ENCODE measurements around the gene ATP6V1G1. TPM values are rescaled to one million over a fixed set of nuclear protein-coding genes. Genes with fewer than 3 reads are reported as not detected.

ATP6V1G1 gene, protein sequence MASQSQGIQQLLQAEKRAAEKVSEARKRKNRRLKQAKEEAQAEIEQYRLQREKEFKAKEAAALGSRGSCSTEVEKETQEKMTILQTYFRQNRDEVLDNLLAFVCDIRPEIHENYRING
- total RNA-seq (83.1 and 86.8 TPM in 2 replicates), polyA plus RNA-seq (150 and 155 TPM in 2 replicates), polyA minus RNA-seq (112 and 114 TPM in 2 replicates)
- total RNA-seq (2013): 224 TPM

DNA sequence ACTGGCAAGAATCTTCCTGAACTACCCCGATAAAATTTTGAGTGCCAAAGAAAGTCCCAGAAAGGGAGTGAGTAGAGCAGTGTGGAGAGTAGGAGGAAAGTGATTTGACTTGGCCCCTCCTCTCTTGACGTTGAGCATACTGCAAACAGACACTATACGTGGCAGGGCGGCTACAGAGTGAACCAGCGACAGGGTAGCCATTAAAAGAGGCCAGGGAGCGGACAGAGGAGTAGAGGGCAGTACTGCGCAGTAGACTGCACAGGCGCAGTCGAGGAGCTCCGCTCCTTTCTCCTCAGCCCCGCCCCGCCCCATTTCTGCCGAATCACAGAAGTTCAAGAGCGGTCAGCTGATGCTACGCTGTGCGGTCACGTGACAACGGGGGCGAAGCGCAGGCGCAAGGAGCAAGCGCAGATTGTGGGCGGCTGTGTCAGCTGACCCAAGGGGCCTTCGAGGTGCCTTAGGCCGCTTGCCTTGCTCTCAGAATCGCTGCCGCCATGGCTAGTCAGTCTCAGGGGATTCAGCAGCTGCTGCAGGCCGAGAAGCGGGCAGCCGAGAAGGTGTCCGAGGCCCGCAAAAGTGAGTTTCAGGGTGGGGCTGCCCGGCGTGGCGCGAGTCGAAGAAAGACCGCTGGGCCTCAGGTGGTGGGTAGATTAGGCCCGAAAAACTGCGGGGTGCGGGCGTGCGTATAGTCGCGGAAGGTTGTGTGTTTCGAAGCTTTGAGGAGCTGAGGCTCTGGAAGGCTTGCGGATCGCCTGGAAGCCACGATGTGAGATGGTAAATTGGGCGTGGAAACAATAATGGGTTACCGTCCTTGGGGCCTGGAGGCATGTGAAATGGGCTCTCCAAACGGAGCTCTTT lies at the start of gene ATP6V1G1:
Gene ATP6V1G1 (plus strand): TSS at position 425 of the 858 bp plus-strand sequence. CDS start 70 bp downstream, at position 495.
- ChIA-PET CTCF (interaction anchor here (0.5 to 2.8 kb wide), 20 partner anchors 13 to 1174 kb away, joined by 3 to 27 read pairs (median 5); no protein-coding TSS in a partner anchor), POLR2A (interaction anchor here (0.6 to 2.7 kb wide), 16 partner anchors 10 to 201 kb away, joined by 3 to 15 read pairs (median 4); partner anchors contain the start of gene TMEM268)
- peak within 1 kb of the TSS; percentile 80 to 99 (median 96) for H3K4me3 ChIP-seq (ENCODE audit: control extremely low read depth in 1 of 5, extremely low read depth in 1 of 5, insufficient read depth in 1 of 5, low read depth in 2 of 5, low read length in 4 of 5)
- TF ChIP-seq, protein P1, sequence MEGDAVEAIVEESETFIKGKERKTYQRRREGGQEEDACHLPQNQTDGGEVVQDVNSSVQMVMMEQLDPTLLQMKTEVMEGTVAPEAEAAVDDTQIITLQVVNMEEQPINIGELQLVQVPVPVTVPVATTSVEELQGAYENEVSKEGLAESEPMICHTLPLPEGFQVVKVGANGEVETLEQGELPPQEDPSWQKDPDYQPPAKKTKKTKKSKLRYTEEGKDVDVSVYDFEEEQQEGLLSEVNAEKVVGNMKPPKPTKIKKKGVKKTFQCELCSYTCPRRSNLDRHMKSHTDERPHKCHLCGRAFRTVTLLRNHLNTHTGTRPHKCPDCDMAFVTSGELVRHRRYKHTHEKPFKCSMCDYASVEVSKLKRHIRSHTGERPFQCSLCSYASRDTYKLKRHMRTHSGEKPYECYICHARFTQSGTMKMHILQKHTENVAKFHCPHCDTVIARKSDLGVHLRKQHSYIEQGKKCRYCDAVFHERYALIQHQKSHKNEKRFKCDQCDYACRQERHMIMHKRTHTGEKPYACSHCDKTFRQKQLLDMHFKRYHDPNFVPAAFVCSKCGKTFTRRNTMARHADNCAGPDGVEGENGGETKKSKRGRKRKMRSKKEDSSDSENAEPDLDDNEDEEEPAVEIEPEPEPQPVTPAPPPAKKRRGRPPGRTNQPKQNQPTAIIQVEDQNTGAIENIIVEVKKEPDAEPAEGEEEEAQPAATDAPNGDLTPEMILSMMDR (IDR thresholded peaks at IDR 0.05): no peak
- no peak for TF ChIP-seq EZH2 (IDR thresholded peaks at IDR 0.05; ENCODE audit: borderline replicate concordance, insufficient read depth, low read depth, low read length, poor library complexity, severe bottlenecking)
- Mint-ChIP-seq H3K9me3 (ENCODE audit: insufficient read depth) (no peaks in the 10 kb centered on the region), H3K27ac (peak within 1 kb of the TSS; percentile 98), H3K27me3 (no peaks in the 10 kb centered on the region), H3K4me3 (peak within 1 kb of the TSS; percentile 98), H3K4me1 (peaks cover 46% of the 10 kb centered on the region)
- peak within 1 kb of the TSS; percentile 87 for H2AFZ ChIP-seq (ENCODE audit: insufficient read depth, low read depth, low read length, poor library complexity, severe bottlenecking)
- H3K9me3 ChIP-seq (ENCODE audit: control extremely low read depth in 1 of 3, control insufficient read depth in 2 of 3, insufficient read depth in 1 of 3, low read length in 2 of 3): no peaks in the 10 kb centered on the region
- peaks cover 14% of the 10 kb centered on the region for H4K20me1 ChIP-seq (ENCODE audit: control insufficient read depth, insufficient read depth, low read length, poor library complexity, severe bottlenecking)
- H3K36me3 ChIP-seq (replicated peaks in 1 of 2; ENCODE audit: control extremely low read depth in 1 of 2, control insufficient read depth in 1 of 2, extremely low read depth in 1 of 2, insufficient read depth in 2 of 2, low read length in 1 of 2): peaks cover 0 to 7% of the 10 kb centered on the region in 2 experiments
- ATAC-seq (ENCODE audit: low read depth) (peak; percentile 93), DNase-seq (peak; percentile 99)
- intact Hi-C loops (cut with micrococcal nuclease): loop anchor here (1.0 to 2.0 kb wide), 8 partner anchors 21 to 248 kb away; partner anchors contain the start of genes TMEM268 and WHRN
- H3K79me2 ChIP-seq (ENCODE audit: control insufficient read depth, insufficient read depth, low read length): peaks cover 58% of the 10 kb centered on the region
- no peaks in the 10 kb centered on the region for H3K27me3 ChIP-seq (replicated peaks in 1 of 4; ENCODE audit: control extremely low read depth in 1 of 4, control insufficient read depth in 3 of 4, insufficient read depth in 4 of 4, low read length in 3 of 4)
- H3K4me2 ChIP-seq (replicated peaks; ENCODE audit: low read depth, low read length, poor library complexity, severe bottlenecking): peak within 1 kb of the TSS; percentile 84
- H3K27ac ChIP-seq (ENCODE audit: low read length in 2 of 2): peak within 1 kb of the TSS; percentile 93
- H3K9ac ChIP-seq (ENCODE audit: low read length): peak within 1 kb of the TSS; percentile 96
- H3K4me1 ChIP-seq (ENCODE audit: control insufficient read depth in 2 of 2, insufficient read depth in 2 of 2, low read length in 2 of 2): peaks cover 39 to 50% of the 10 kb centered on the region in 2 donors
- under 1% methylated on average over 49 of the region's 52 CpGs for WGBS (ENCODE audit: insufficient coverage)

All from B cell (primary cell).